ENCODE measurements around the gene PPARD. TPM values are rescaled to one million over a fixed set of nuclear protein-coding genes. Genes with fewer than 3 reads are reported as not detected.
A peak's percentile ranks its signal among the peaks of the same experiment; 100 is the strongest.

Gene PPARD
- 10 to 100 TPM; 10.3 to 16.0 (median 13.3) TPM for total RNA-seq

- peak; percentile 99 for ATAC-seq
- Histone ChIP-seq H3K4me3 (peak within 1 kb of the TSS; percentile 61 to 84), H3K9me3 (no peaks in the 10 kb centered on the region), H3K36me3 (peaks cover 0 to 21% of the 10 kb centered on the region in 2 donors), H3K27ac (peak within 1 kb of the TSS; percentile 60 to 95 (median 92)), H3K27me3 (no peaks in the 10 kb centered on the region), H3K4me1 (peaks cover 0 to 42% (median 8%) of the 10 kb centered on the region in 3 donors)
- peak; percentile 67 to 79 for TF ChIP-seq POLR2A (IDR thresholded peaks at IDR 0.05)
- TF ChIP-seq CTCF (IDR thresholded peaks at IDR 0.05): peak; percentile 94 to 99 (median 98)
- peak; percentile 87 for TF ChIP-seq POLR2AphosphoS5 (IDR thresholded peaks at IDR 0.05)
- no peak for TF ChIP-seq EP300 (IDR thresholded peaks at IDR 0.05)
- 0% methylated on average over 7 to 15 of the region's 77 CpGs for WGBS, 2 donors (ENCODE audit: low coverage in 1 of 2)
These were observed at the start of gene PPARD for GRCh38 chr6:35342258-35343091. PPARD (plus strand) TSS chr6:35342558; CDS start chr6:35411088, 68,530 bp downstream.

GRCh38 chr6:35293681-35294080 lies 48.7 kb upstream of the PPARD start:
- WGBS, 2 donors (ENCODE audit: low coverage in 1 of 2): 100% methylated on average over 1 of the region's 9 CpGs; no CpG with 5 or more reads in 1 of the 2 donors
- H3K27me3 ChIP-seq: no peaks in the 10 kb centered on the region
- no peak overlapping the region for H3K4me3 ChIP-seq
- no peak for ATAC-seq
- H3K36me3 ChIP-seq: peaks cover 0 to 79% of the 10 kb centered on the region in 2 donors
- peaks cover 0 to 16% (median 6%) of the 10 kb centered on the region in 3 donors for H3K4me1 ChIP-seq
- no peak overlapping the region for H3K27ac ChIP-seq
- TF ChIP-seq POLR2AphosphoS5 (IDR thresholded peaks at IDR 0.05) (no peak), CTCF (IDR thresholded peaks at IDR 0.05) (no peak), EP300 (IDR thresholded peaks at IDR 0.05) (no peak), POLR2A (IDR thresholded peaks at IDR 0.05) (no peak)
- no peaks in the 10 kb centered on the region for H3K9me3 ChIP-seq

GRCh38 chr6:35294308-35294945 lies 47.9 kb upstream of the PPARD start:
- peak in 3 of 4 experiments; percentile 53 to 70 (median 68) for TF ChIP-seq CTCF (IDR thresholded peaks at IDR 0.05)
- no peak for TF ChIP-seq EP300 (IDR thresholded peaks at IDR 0.05)
- H3K36me3 ChIP-seq: peaks cover 0 to 71% of the 10 kb centered on the region in 2 donors
- no peak for ATAC-seq

GRCh38 chr6:35295036-35295435 lies 47.3 kb upstream of the PPARD start:
- H3K27ac ChIP-seq: no peak overlapping the region
- ATAC-seq: no peak
- H3K9me3 ChIP-seq: no peaks in the 10 kb centered on the region
- TF ChIP-seq POLR2AphosphoS5 (IDR thresholded peaks at IDR 0.05) (no peak), EP300 (IDR thresholded peaks at IDR 0.05) (no peak), POLR2A (IDR thresholded peaks at IDR 0.05) (no peak), CTCF (IDR thresholded peaks at IDR 0.05) (no peak)
- H3K4me1 ChIP-seq: peaks cover 0 to 16% (median 6%) of the 10 kb centered on the region in 3 donors
- H3K36me3 ChIP-seq: peaks cover 0 to 65% of the 10 kb centered on the region in 2 donors
- no peaks in the 10 kb centered on the region for H3K27me3 ChIP-seq
- no peak overlapping the region for H3K4me3 ChIP-seq
- whole genome bisulfite sequencing, 2 donors (ENCODE audit: low coverage in 1 of 2): no CpG with 5 or more reads among the region's 2 CpGs

More at GRCh38 chr6:35294308-35294945, 47.9 kb upstream of the PPARD start:
- no peak overlapping the region for H3K27ac ChIP-seq
- 31 to 48% methylated on average over 5 to 9 of the region's 10 CpGs for WGBS, 2 donors (ENCODE audit: low coverage in 1 of 2)
- no peak overlapping the region for H3K4me3 ChIP-seq
- no peaks in the 10 kb centered on the region for H3K27me3 ChIP-seq
- peaks cover 0 to 16% (median 6%) of the 10 kb centered on the region in 3 donors for H3K4me1 ChIP-seq
- H3K9me3 ChIP-seq: no peaks in the 10 kb centered on the region

Data from gastroesophageal sphincter (tissue), 4 donors.